NCI-H146 treated with DMSO at 0.1 percent for 48 hours (cell line): ENCODE measurements around the gene CRLF2.
"Not testable (repeated sequence)": the region's sequence is repeated elsewhere in the genome, so short reads cannot be mapped to it uniquely, and the experiment has no call there.

Source experiments
- DNase-seq: peaks from one replicate; lab custom pipeline; 2025; ENCODE audit not compliant: unreplicated experiment; lab: John Stamatoyannopoulos, UW

Gene CRLF2

GRCh38 chrX:1169189-1169588 lies 43.3 kb downstream of the CRLF2 start:
- DNase-seq = no peak

- no peak for DNase-seq
Observed at GRCh38 chrX:1167918-1168481, 44.4 kb downstream of the CRLF2 start.

- DNase-seq = no peak
Observed at GRCh38 chrX:1167466-1167865, 45.0 kb downstream of the CRLF2 start.

GRCh38 chrX:1165535-1166196 lies 46.8 kb downstream of the CRLF2 start:
- DNase-seq = no peak

GRCh38 chrX:1164322-1165288 lies 47.8 kb downstream of the CRLF2 start:
- DNase-seq = no peak

- no peak for DNase-seq
Observed at GRCh38 chrX:1163231-1163630, 49.2 kb downstream of the CRLF2 start.

- DNase-seq = no peak
Observed at GRCh38 chrX:1162119-1162916, 50.1 kb downstream of the CRLF2 start.

- no peak for DNase-seq
Observed at GRCh38 chrX:1159548-1159947, 52.9 kb downstream of the CRLF2 start.

- not testable (repeated sequence) for DNase-seq
Observed at GRCh38 chrX:1156681-1157455, 55.6 kb downstream of the CRLF2 start.

- no peak for DNase-seq
Observed at GRCh38 chrX:1153940-1154339, 58.5 kb downstream of the CRLF2 start.

GRCh38 chrX:1152090-1152489 lies 60.4 kb downstream of the CRLF2 start:
- no peak for DNase-seq

- DNase-seq = no peak
Observed at GRCh38 chrX:1151378-1152077, 60.9 kb downstream of the CRLF2 start.

- DNase-seq = no peak
Observed at GRCh38 chrX:1150569-1151347, 61.7 kb downstream of the CRLF2 start.

- DNase-seq = no peak
Observed at GRCh38 chrX:1147611-1148515, 64.6 kb downstream of the CRLF2 start.

GRCh38 chrX:1144293-1144692 lies 68.2 kb downstream of the CRLF2 start:
- no peak for DNase-seq
